ENCODE results near the gene NEK5. TPM values are rescaled to one million over a fixed set of nuclear protein-coding genes. Genes with fewer than 3 reads are reported as not detected.

Gene NEK5
- polyA plus RNA-seq, 1 experiment = 0.04 TPM

- TF ChIP-seq, protein P1, sequence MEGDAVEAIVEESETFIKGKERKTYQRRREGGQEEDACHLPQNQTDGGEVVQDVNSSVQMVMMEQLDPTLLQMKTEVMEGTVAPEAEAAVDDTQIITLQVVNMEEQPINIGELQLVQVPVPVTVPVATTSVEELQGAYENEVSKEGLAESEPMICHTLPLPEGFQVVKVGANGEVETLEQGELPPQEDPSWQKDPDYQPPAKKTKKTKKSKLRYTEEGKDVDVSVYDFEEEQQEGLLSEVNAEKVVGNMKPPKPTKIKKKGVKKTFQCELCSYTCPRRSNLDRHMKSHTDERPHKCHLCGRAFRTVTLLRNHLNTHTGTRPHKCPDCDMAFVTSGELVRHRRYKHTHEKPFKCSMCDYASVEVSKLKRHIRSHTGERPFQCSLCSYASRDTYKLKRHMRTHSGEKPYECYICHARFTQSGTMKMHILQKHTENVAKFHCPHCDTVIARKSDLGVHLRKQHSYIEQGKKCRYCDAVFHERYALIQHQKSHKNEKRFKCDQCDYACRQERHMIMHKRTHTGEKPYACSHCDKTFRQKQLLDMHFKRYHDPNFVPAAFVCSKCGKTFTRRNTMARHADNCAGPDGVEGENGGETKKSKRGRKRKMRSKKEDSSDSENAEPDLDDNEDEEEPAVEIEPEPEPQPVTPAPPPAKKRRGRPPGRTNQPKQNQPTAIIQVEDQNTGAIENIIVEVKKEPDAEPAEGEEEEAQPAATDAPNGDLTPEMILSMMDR (IDR thresholded peaks at IDR 0.05; ENCODE audit: low read depth, low read length) = no peak
- no peak for DNase-seq (ENCODE audit: low read depth, low spot score)
- peaks cover 3% of the 10 kb centered on the region; the same call in 1 of the 2 replicates for H3K9me3 ChIP-seq (ENCODE audit: control insufficient read depth, insufficient read depth, low read length)
- H3K27ac ChIP-seq (ENCODE audit: low read depth, low read length) = no peak overlapping the region
- ChIA-PET POLR2A (no interaction called here), CTCF (interaction anchor here (1.6 kb wide), 1 partner anchor 9 kb away, joined by 5 read pairs; no protein-coding TSS in a partner anchor)
- peaks cover 20% of the 10 kb centered on the region for H3K27me3 ChIP-seq (ENCODE audit: control insufficient read depth, insufficient read depth, low read length)
- H3K4me3 ChIP-seq (ENCODE audit: low read depth, low read length) = no peak overlapping the region
These were observed 118.9 kb downstream of the NEK5 start for GRCh38 chr13:52009946-52010345.

DNA sequence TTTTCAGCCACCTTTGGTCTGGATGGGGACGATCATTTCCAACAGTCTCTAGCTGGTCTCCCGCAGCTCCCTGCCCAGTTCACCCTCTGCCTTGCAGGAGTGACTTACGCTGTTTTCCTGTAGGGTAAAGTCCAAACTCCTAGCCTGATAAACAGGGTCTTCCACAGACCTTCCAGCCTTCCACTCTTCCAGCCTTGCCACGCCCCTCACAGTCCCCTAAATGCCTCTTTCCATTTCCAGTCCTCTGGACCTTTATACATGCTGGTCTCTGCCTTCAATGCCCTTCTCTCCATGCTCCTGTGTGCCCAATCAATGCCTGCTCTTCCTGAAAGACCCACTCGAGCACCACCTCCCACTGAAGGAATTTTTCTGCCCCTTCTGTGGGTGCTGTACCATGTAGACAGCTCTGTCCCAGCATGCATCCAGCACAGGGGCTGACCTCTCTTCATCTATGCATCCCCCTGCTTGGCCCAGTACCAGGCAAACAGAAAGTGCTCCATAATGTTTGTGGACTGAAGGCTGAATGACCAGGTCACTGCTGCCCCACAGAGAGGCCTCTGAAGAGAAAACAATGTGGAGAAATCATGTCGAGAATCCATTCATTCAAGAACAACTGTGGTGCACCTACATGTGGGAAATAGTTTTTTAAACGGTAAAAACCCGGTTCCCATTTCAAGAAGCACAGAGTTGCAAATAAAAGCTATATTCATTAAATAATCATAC, 122.2 kb downstream of the NEK5 start:
- DNase-seq (ENCODE audit: low read depth, low spot score) = no peak
- TF ChIP-seq, protein P1 (IDR thresholded peaks at IDR 0.05; ENCODE audit: low read depth, low read length) = no peak
- H3K27ac ChIP-seq (ENCODE audit: low read depth, low read length) = no peak overlapping the region
- H3K27me3 ChIP-seq (ENCODE audit: control insufficient read depth, insufficient read depth, low read length) = peaks cover 24% of the 10 kb centered on the region
- peaks cover 3% of the 10 kb centered on the region; the same call in 1 of the 2 replicates for H3K9me3 ChIP-seq (ENCODE audit: control insufficient read depth, insufficient read depth, low read length)
- CTCF ChIA-PET = interaction anchor here (1.6 kb wide), 1 partner anchor 120 kb away, joined by 5 read pairs; no protein-coding TSS in a partner anchor
- POLR2A ChIA-PET = no interaction called here
- no peak overlapping the region for H3K4me3 ChIP-seq (ENCODE audit: low read depth, low read length)

- Histone ChIP-seq H3K27me3 (ENCODE audit: control insufficient read depth, insufficient read depth, low read length) (peaks cover 22% of the 10 kb centered on the region), H3K4me3 (ENCODE audit: low read depth, low read length) (no peak overlapping the region), H3K27ac (ENCODE audit: low read depth, low read length) (no peak overlapping the region), H3K9me3 (ENCODE audit: control insufficient read depth, insufficient read depth, low read length) (no peaks in the 10 kb centered on the region)
- POLR2A ChIA-PET = no interaction called here
- TF ChIP-seq, protein P1 (IDR thresholded peaks at IDR 0.05; ENCODE audit: low read depth, low read length) = no peak
- CTCF ChIA-PET = no interaction called here
- DNase-seq (ENCODE audit: low read depth, low spot score) = no peak
These were observed 122.9 kb downstream of the NEK5 start for GRCh38 chr13:52005841-52006522.

- Histone ChIP-seq H3K4me3 (ENCODE audit: low read depth, low read length) (no peak overlapping the region), H3K27ac (ENCODE audit: low read depth, low read length) (no peak overlapping the region), H3K9me3 (ENCODE audit: control insufficient read depth, insufficient read depth, low read length) (no peaks in the 10 kb centered on the region), H3K27me3 (ENCODE audit: control insufficient read depth, insufficient read depth, low read length) (peaks cover 17% of the 10 kb centered on the region)
- POLR2A ChIA-PET = no interaction called here
- DNase-seq (ENCODE audit: low read depth, low spot score) = no peak
- TF ChIP-seq, protein P1 (IDR thresholded peaks at IDR 0.05; ENCODE audit: low read depth, low read length) = no peak
- CTCF ChIA-PET = no interaction called here
These were observed 124.2 kb downstream of the NEK5 start for GRCh38 chr13:52004511-52005170.
